GM12892 (cell line): ENCODE results near the gene RARRES2.
A peak's percentile ranks its signal among the peaks of the same experiment; 100 is the strongest.
"Not testable (repeated sequence)": the region's sequence is repeated elsewhere in the genome, so short reads cannot be mapped to it uniquely, and the experiment has no call there.

Source experiments
- DNase-seq: peaks from one replicate; pipeline ENCODE4 v3.0.0; 2011; ENCODE audit not compliant: insufficient read length
- FAIRE-seq: peaks from 2 replicates; lab custom pipeline; 2011; peaks lifted over from hg19 to GRCh38; lab: Jason Lieb, UNC
- POLR2A ChIP-seq: IDR thresholded peaks from 2 replicates; pipeline ENCODE4 v1.6.1; 2011; ENCODE audit warnings: low read depth, low read length, control low read depth
- POLR2AphosphoS5 ChIP-seq: IDR thresholded peaks from 2 replicates; pipeline ENCODE4 v1.6.1; 2011; ENCODE audit warnings: low read depth, low read length, control low read depth
- TAF1 ChIP-seq: IDR thresholded peaks from 2 replicates; pipeline ENCODE4 v1.6.1; 2011; ENCODE audit warnings: low read depth, mild to moderate bottlenecking, control low read depth, low read length, borderline replicate concordance

Gene RARRES2

DNA sequence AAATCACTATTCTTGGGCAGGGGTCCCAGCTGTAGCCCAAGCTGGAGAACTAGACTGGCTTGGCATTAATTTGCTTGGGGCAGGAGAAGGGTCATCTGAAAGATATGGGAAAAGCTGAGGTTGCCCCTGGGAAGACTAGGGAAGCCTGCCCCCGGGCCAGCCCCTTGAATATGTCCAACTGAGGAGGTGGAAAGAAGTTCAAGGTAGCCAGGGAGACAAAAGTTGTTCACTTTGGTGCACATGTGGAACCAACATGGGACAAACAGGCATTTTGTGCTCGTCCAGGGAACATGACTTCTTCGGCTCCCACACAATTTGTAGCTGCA is 19.7 kb downstream of the RARRES2 start:
- TF ChIP-seq POLR2AphosphoS5 (0 out of 2 replicates have a peak, but pooled peaks have one; percentile 1), TAF1 (no peak)
- DNase-seq (no peak), FAIRE-seq (no peak)

- no peak for FAIRE-seq
- TF ChIP-seq POLR2AphosphoS5 (no peak), POLR2A (no peak), TAF1 (no peak)
- no peak for DNase-seq
Observed at GRCh38 chr7:150317748-150318444, 23.5 kb downstream of the RARRES2 start.

DNA sequence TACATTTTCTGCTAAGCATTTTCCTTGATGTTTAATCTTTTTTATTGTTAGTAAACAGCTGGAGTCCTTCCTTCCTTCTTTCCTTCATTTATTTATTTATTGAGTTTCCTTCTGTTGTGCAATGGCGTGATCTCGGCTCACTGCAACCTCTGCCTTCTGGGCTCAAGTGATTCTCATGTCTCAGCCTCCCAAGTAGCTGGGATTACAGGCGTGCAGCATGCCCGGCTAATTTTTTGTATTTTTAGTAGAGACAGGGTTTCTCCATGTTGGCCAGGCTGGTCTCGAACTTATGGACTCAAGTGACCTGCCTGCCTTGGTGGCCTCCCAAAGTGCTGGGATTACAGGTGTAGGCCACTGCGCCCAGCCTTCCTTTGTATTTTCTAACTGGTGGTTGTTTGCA is 24.4 kb downstream of the RARRES2 start:
- DNase-seq, FAIRE-seq: not testable (repeated sequence)

- DNase-seq (no peak), FAIRE-seq (no peak)
- TF ChIP-seq TAF1 (no peak), POLR2A (no peak), POLR2AphosphoS5 (no peak)
Observed at GRCh38 chr7:150314639-150315239, 26.7 kb downstream of the RARRES2 start.

- FAIRE-seq, result no peak
- TF ChIP-seq TAF1 (no peak), POLR2AphosphoS5 (no peak), POLR2A (no peak)
- DNase-seq, result no peak
Observed at GRCh38 chr7:150313870-150314269, 27.6 kb downstream of the RARRES2 start.

GRCh38 chr7:150313367-150313809 is 28.0 kb downstream of the RARRES2 start:
- no peak for DNase-seq
- TF ChIP-seq TAF1 (no peak), POLR2AphosphoS5 (no peak), POLR2A (no peak)
- FAIRE-seq, result no peak

- DNase-seq, FAIRE-seq: not testable (repeated sequence)
Observed at GRCh38 chr7:150312649-150313366, 28.6 kb downstream of the RARRES2 start.

DNA sequence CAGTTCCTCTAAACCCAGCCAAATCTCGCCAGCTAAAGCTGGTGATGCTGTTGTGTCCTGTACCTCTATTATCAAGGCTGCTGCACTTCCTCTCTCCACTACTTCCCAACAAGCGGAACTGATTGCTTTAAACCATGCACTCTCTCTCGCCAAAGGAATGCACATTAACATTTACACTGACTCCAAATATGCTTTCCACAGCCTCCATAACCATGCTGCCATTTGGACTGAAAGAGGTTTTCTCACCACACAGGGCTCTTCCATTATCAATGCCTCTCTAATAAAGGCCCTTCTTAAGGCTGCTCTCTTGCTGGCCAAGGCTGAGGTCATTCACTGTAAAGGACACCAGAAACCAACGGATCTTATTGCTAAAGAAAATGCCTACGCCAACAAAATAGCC is 29.7 kb downstream of the RARRES2 start:
- FAIRE-seq, result no peak
- no peak for DNase-seq
- no peak for TF ChIP-seq TAF1
- TF ChIP-seq POLR2AphosphoS5, result no peak
- no peak for TF ChIP-seq POLR2A

- TF ChIP-seq TAF1 (no peak), POLR2AphosphoS5 (no peak), POLR2A (no peak)
- no peak for DNase-seq
- FAIRE-seq, result no peak
Observed at GRCh38 chr7:150311146-150311545, 30.3 kb downstream of the RARRES2 start.

DNA sequence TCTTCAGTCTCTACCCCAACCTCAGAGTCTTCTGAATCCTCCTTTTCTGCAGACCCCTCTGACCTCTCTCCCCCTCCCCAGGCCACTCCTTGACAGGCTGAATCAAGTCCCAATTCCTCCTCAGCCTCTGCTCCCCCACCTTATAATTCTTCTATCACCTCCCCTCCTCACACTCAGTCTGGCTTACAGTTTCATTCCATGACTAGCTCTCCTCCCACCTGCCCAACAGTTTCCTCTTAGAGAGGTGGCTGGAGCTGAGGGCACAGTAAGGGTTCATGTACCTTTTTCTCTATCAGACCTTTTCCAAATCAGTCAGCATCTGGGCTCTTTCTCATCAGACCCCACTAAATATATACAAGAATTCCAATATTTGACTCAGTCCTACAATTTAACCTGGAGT is 32.9 kb downstream of the RARRES2 start:
- TF ChIP-seq POLR2AphosphoS5 (no peak), POLR2A (no peak), TAF1 (no peak)
- FAIRE-seq (no peak), DNase-seq (no peak)

GRCh38 chr7:150307904-150308303 is 33.5 kb downstream of the RARRES2 start:
- no peak for FAIRE-seq
- DNase-seq, result no peak
- no peak for TF ChIP-seq POLR2A
- no peak for TF ChIP-seq TAF1
- TF ChIP-seq POLR2AphosphoS5, result no peak

- TF ChIP-seq TAF1, result no peak
- no peak for TF ChIP-seq POLR2AphosphoS5
- no peak for TF ChIP-seq POLR2A
- no peak for FAIRE-seq
- no peak for DNase-seq
Observed at GRCh38 chr7:150307129-150307528, 34.3 kb downstream of the RARRES2 start.

DNA sequence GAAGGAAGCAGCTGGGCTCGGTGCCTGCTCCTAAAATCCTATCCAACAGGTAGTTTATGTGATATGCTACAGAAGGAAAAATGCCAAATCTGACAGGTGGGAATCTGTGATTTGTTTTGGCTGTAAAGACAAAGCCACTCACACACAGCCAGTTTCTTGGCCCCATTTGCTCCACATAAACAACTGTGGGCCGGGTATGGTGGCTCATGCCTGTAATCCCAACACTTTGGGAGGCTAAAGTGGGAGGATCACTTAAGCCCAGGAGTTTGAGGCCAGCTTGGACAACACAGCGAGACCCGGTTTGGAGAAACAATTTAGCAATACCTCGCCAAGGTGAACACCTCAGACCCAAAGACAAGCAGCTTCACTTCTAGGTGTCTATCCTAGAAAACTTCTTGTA is 35.1 kb downstream of the RARRES2 start:
- DNase-seq, FAIRE-seq: not testable (repeated sequence)

DNA sequence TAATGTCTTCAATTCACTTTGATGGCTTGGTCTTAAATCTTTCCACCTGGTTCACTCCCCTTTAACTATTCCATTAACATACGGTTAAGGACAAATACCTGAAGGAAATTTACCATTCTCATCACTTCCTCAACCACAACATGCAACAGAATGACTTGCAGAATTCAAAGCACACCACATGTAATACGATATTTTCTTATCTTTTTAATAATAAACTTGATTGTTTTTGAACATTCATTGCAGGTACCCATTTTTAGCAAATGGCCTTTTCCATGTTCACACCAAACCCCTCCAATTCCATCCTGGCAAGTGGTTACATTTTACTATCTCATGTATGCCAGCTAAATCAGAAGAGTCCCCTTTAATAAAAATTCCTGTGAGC is 35.5 kb downstream of the RARRES2 start:
- DNase-seq, FAIRE-seq: not testable (repeated sequence)

GRCh38 chr7:150305259-150305902 is 36.0 kb downstream of the RARRES2 start:
- DNase-seq, FAIRE-seq: not testable (repeated sequence)

- not testable (repeated sequence) for FAIRE-seq, DNase-seq
Observed at GRCh38 chr7:150304499-150305258, 36.8 kb downstream of the RARRES2 start.

- DNase-seq, FAIRE-seq: not testable (repeated sequence)
Observed at GRCh38 chr7:150302908-150303310, 38.5 kb downstream of the RARRES2 start.
